K562 (cell line): ENCODE data around the gene FNDC11. TPM values are rescaled to one million over a fixed set of nuclear protein-coding genes. Genes with fewer than 3 reads are reported as not detected.

ENCODE experiments used
- DMBX1 ChIP-seq: fragments of 250-450 bp; sonication (Bioruptor Pico); IDR thresholded peaks from 2 replicates; pipeline ENCODE4 v1.8.0; 2022; ENCODE audit warnings: inconsistent platforms, mild to moderate bottlenecking, moderate library complexity, borderline replicate concordance
- MCM5 ChIP-seq: fragments of 450-650 bp; IDR thresholded peaks from 2 replicates; pipeline ENCODE4 v1.6.1; 2016; ENCODE audit warnings: low read depth
- POLR2H ChIP-seq: IDR thresholded peaks from 2 replicates; pipeline ENCODE4 v1.6.1; 2016; ENCODE audit warnings: missing genetic modification characterization, low read depth, mild to moderate bottlenecking, control low read depth, missing compliant biosample characterization, moderate library complexity
- RB1 ChIP-seq: fragments of 450-650 bp; IDR thresholded peaks from 2 replicates; pipeline ENCODE4 v1.6.1; 2017; ENCODE audit warnings: low read depth, mild to moderate bottlenecking
- SMARCC2 ChIP-seq: fragments of 450-650 bp; IDR thresholded peaks from 2 replicates; pipeline ENCODE4 v1.6.1; 2017; ENCODE audit warnings: antibody characterized with exemption, moderate library complexity, mild to moderate bottlenecking, low read depth
- ZFX ChIP-seq: sonication (generic); formaldehyde crosslinking; IDR thresholded peaks from 2 replicates; pipeline ENCODE4 v1.8.0; 2022; ENCODE audit warnings: mild to moderate bottlenecking, missing genetic modification reagents, moderate library complexity
- ZKSCAN8 ChIP-seq: fragments of 200-800 bp; sonication (Bioruptor generic); IDR thresholded peaks from 2 replicates; pipeline ENCODE4 v1.6.1; 2016; ENCODE audit warnings: missing genetic modification characterization, missing compliant biosample characterization
- ZNF224 ChIP-seq: sonication (generic); formaldehyde crosslinking; IDR thresholded peaks from 2 replicates; pipeline ENCODE4 v1.8.0; 2022; ENCODE audit warnings: mild to moderate bottlenecking, missing genetic modification reagents
- polyA plus RNA-seq, 8 experiments: library from polyadenylated mRNA; depleted of rRNA in 4 of 8; stranded (reverse) in 5 of 8; unstranded in 3 of 8; fragments of >200 nt; fragmentation: Nextera tagmentation in 2 of 8; fragmentation: Illumina TruSeq in 1 of 8; extraction: Ambion mirVana in 2 of 8; extraction: Trizol in 1 of 8; gene quantifications; 2 replicates each; pipeline versions ENCODE4 v1.2.1 to v1.2.3, GENCODE V29; 2011 to 2014; ENCODE audit warnings: inconsistent platforms in 1 of 8, missing spikeins in 1 of 8
- total RNA-seq, 7 experiments: library from RNA; depleted of rRNA in 6 of 7; stranded (reverse); fragments of >200 nt in 6 of 7; fragmentation: Illumina TruSeq in 2 of 7; extraction: Trizol in 2 of 7; gene quantifications; 2 replicates each; pipeline versions ENCODE4 v1.2.1 to v1.2.3, GENCODE V29; 2011 to 2021; ENCODE audit warnings: low replicate concordance in 1 of 7
- TF ChIP-seq, protein P1 (sequence below), 3 experiments: fragments of 200-800 bp in 1 of 3; fragments of 250-450 bp in 1 of 3; fragments of 450-650 bp in 1 of 3; sonication (Bioruptor Pico) in 1 of 3; sonication (Bioruptor generic) in 1 of 3; formaldehyde crosslinking in 1 of 3; IDR thresholded peaks; 2 replicates each; pipeline versions ENCODE4 v1.6.1 to v1.8.0; 2016 to 2022; ENCODE audit warnings: mild to moderate bottlenecking in 2 of 3, missing genetic modification characterization in 2 of 3, missing compliant biosample characterization in 1 of 3, moderate library complexity in 1 of 3
- TF ChIP-seq, protein P2 (sequence below): sonication (generic); formaldehyde crosslinking; IDR thresholded peaks from 2 replicates; pipeline ENCODE4 v1.8.0; 2023; ENCODE audit warnings: mild to moderate bottlenecking, missing genetic modification reagents
- TF ChIP-seq, protein P3 (sequence below): fragments of 200-800 bp; sonication (Bioruptor generic); IDR thresholded peaks from 2 replicates; pipeline ENCODE4 v1.6.1; 2017; ENCODE audit warnings: missing genetic modification characterization, missing compliant biosample characterization
- TF ChIP-seq, protein P4 (sequence below): IDR thresholded peaks from 2 replicates; pipeline ENCODE4 v1.6.1; 2014; ENCODE audit warnings: antibody characterized with exemption
- TF ChIP-seq, protein P5 (sequence below): fragments of 250-450 bp; sonication (Bioruptor Pico); IDR thresholded peaks from 2 replicates; pipeline ENCODE4 v1.5.0; 2022; ENCODE audit warnings: mild to moderate bottlenecking

FNDC11 gene
- total and polyA plus RNA-seq, 9 of the 15 experiments (the other 6 are each of a cell fraction or from before 2014, with no cell fraction given), result 0.08 to 2.3 (median 0.64) TPM; not detected in 2

DNA sequence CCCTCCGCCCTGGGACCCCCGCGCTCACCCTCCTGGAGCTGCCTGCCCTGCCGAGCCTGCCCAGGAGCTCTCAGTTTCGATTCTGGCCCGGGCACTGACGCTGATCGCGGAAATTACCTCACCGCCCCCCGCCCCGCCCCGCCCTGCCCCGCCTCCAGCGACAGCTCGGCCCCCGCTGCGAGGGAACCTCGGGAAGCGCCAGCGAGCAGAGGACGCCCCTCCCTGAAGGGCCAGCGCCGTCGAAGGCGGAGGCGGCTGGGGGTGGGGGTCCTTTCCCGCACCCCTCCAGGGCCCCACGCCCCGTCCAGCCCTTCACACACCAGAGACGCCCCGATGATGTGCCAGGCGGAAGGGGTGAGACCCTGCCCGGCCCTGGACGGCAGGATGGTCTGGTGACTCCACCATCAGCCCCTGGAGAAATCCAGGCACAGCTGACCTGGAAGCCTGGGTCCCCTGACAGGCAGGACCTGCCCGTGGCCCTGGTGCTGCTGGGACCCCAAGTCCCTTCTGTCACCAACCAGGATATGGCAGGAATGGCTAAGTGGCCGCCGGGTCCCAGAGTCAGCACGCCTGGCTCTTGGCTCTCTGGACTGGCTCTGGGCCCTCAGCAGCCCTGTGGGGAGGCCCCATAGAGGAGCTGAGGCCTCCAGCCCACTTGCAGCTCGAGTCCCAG, 20.3 kb downstream of the FNDC11 start, which contains the start of gene HELZ2 (continued):
- TF ChIP-seq ZKSCAN8 (CRISPR knock-in tag) (no peak), DMBX1 (CRISPR knock-in tag) (no peak), SMARCC2 (no peak), RB1 (no peak), MCM5 (no peak), POLR2H (tag) (no peak), ZFX (CRISPR knock-in tag) (peak; percentile 58), ZNF224 (no peak)
- TF ChIP-seq, protein P1, sequence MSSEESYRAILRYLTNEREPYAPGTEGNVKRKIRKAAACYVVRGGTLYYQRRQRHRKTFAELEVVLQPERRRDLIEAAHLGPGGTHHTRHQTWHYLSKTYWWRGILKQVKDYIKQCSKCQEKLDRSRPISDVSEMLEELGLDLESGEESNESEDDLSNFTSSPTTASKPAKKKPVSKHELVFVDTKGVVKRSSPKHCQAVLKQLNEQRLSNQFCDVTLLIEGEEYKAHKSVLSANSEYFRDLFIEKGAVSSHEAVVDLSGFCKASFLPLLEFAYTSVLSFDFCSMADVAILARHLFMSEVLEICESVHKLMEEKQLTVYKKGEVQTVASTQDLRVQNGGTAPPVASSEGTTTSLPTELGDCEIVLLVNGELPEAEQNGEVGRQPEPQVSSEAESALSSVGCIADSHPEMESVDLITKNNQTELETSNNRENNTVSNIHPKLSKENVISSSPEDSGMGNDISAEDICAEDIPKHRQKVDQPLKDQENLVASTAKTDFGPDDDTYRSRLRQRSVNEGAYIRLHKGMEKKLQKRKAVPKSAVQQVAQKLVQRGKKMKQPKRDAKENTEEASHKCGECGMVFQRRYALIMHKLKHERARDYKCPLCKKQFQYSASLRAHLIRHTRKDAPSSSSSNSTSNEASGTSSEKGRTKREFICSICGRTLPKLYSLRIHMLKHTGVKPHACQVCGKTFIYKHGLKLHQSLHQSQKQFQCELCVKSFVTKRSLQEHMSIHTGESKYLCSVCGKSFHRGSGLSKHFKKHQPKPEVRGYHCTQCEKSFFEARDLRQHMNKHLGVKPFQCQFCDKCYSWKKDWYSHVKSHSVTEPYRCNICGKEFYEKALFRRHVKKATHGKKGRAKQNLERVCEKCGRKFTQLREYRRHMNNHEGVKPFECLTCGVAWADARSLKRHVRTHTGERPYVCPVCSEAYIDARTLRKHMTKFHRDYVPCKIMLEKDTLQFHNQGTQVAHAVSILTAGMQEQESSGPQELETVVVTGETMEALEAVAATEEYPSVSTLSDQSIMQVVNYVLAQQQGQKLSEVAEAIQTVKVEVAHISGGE (CRISPR knock-in tag; IDR thresholded peaks at IDR 0.05), result no peak
- TF ChIP-seq, protein P2, sequence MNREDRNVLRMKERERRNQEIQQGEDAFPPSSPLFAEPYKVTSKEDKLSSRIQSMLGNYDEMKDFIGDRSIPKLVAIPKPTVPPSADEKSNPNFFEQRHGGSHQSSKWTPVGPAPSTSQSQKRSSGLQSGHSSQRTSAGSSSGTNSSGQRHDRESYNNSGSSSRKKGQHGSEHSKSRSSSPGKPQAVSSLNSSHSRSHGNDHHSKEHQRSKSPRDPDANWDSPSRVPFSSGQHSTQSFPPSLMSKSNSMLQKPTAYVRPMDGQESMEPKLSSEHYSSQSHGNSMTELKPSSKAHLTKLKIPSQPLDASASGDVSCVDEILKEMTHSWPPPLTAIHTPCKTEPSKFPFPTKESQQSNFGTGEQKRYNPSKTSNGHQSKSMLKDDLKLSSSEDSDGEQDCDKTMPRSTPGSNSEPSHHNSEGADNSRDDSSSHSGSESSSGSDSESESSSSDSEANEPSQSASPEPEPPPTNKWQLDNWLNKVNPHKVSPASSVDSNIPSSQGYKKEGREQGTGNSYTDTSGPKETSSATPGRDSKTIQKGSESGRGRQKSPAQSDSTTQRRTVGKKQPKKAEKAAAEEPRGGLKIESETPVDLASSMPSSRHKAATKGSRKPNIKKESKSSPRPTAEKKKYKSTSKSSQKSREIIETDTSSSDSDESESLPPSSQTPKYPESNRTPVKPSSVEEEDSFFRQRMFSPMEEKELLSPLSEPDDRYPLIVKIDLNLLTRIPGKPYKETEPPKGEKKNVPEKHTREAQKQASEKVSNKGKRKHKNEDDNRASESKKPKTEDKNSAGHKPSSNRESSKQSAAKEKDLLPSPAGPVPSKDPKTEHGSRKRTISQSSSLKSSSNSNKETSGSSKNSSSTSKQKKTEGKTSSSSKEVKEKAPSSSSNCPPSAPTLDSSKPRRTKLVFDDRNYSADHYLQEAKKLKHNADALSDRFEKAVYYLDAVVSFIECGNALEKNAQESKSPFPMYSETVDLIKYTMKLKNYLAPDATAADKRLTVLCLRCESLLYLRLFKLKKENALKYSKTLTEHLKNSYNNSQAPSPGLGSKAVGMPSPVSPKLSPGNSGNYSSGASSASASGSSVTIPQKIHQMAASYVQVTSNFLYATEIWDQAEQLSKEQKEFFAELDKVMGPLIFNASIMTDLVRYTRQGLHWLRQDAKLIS (CRISPR knock-in tag), result 0 out of 2 replicates have a peak, but pooled peaks have one; percentile 43
- TF ChIP-seq, protein P3, sequence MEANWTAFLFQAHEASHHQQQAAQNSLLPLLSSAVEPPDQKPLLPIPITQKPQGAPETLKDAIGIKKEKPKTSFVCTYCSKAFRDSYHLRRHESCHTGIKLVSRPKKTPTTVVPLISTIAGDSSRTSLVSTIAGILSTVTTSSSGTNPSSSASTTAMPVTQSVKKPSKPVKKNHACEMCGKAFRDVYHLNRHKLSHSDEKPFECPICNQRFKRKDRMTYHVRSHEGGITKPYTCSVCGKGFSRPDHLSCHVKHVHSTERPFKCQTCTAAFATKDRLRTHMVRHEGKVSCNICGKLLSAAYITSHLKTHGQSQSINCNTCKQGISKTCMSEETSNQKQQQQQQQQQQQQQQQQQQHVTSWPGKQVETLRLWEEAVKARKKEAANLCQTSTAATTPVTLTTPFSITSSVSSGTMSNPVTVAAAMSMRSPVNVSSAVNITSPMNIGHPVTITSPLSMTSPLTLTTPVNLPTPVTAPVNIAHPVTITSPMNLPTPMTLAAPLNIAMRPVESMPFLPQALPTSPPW (CRISPR knock-in tag), result peak; percentile 93
- TF ChIP-seq, protein P4, sequence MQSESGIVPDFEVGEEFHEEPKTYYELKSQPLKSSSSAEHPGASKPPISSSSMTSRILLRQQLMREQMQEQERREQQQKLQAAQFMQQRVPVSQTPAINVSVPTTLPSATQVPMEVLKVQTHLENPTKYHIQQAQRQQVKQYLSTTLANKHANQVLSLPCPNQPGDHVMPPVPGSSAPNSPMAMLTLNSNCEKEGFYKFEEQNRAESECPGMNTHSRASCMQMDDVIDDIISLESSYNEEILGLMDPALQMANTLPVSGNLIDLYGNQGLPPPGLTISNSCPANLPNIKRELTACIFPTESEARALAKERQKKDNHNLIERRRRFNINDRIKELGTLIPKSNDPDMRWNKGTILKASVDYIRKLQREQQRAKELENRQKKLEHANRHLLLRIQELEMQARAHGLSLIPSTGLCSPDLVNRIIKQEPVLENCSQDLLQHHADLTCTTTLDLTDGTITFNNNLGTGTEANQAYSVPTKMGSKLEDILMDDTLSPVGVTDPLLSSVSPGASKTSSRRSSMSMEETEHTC, result no peak
- TF ChIP-seq, protein P5, sequence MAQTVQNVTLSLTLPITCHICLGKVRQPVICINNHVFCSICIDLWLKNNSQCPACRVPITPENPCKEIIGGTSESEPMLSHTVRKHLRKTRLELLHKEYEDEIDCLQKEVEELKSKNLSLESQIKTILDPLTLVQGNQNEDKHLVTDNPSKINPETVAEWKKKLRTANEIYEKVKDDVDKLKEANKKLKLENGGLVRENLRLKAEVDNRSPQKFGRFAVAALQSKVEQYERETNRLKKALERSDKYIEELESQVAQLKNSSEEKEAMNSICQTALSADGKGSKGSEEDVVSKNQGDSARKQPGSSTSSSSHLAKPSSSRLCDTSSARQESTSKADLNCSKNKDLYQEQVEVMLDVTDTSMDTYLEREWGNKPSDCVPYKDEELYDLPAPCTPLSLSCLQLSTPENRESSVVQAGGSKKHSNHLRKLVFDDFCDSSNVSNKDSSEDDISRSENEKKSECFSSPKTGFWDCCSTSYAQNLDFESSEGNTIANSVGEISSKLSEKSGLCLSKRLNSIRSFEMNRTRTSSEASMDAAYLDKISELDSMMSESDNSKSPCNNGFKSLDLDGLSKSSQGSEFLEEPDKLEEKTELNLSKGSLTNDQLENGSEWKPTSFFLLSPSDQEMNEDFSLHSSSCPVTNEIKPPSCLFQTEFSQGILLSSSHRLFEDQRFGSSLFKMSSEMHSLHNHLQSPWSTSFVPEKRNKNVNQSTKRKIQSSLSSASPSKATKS (CRISPR knock-in tag), result no peak
